GM18511 (cell line): ENCODE results near the gene PRM2.

Experiments used
- ATAC-seq: cut with Tn5 transposase; IDR thresholded peaks from one replicate; pipeline ENCODE4 v1.9.1; 2021; ENCODE audit warnings: mild to moderate bottlenecking, moderate library complexity; ENCODE audit not compliant: unreplicated experiment

The PRM2 gene

DNA sequence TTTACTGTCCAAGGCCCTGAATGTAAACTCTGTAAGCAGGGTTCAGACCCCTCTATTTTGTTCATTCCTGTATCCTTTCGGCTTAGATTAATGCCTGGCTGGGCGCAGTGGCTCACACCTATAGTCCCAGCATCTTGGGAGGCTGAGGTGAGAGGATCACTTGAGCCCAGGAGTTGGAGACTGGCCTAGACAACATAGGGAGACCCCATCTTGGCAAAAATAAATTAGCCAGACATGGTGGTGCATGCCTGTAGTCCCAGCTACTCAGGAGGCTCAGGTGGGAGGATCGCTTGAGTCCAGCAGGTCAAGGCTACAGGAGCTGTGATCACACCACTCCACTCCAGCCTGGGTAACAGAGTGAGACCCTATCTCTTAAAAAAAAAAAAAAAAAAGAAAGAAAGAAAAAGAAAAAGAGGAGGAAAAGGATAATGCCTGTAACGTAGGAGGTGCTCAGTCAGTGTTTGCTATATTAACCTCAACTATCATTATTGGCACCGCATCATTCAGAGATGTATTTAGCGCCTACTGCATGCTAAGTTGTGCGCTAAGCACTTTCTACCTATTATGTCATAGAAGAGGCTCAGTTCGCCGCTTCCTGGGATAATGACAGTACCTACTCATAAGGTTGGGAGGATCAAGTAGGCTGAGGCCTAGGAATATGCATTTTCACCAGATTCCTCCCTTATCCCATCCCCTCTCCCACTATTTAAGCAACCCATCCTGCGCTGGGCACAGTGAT lies 25.3 kb downstream of the PRM2 start:
- ATAC-seq = no peak

DNA sequence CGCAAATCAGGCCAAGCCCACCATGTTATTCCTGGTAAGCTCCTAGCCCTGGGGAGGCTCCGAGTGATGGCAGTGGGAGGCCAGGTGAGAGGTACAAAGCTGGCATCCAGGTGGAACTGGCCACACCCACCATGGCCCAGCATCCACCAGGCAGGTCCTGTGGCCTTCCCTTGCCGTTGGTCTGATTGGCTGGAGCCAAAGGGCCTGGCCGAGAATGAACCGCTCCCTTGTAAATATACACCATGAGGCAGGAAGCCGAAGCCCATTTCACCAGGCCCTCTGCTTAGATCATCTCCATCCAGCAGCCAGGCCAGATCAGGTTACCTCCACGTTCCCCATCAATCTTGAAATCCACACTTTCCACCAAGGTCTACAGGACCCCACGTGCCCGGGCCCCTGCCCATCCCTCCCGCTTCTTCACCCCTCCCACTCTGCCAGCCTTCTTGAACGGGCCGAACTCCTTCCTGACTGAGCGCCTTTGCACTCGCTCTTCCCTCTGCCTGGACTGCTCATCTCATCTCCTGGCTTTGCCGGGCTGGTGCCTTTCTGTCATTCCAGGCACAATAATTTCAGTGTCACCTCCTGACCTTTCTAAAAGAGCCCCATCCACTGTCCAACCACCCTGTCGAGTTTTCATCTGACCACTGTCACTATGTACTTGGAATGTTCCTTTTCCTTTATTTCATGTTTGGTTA lies 26.0 kb downstream of the PRM2 start:
- ATAC-seq = no peak

DNA sequence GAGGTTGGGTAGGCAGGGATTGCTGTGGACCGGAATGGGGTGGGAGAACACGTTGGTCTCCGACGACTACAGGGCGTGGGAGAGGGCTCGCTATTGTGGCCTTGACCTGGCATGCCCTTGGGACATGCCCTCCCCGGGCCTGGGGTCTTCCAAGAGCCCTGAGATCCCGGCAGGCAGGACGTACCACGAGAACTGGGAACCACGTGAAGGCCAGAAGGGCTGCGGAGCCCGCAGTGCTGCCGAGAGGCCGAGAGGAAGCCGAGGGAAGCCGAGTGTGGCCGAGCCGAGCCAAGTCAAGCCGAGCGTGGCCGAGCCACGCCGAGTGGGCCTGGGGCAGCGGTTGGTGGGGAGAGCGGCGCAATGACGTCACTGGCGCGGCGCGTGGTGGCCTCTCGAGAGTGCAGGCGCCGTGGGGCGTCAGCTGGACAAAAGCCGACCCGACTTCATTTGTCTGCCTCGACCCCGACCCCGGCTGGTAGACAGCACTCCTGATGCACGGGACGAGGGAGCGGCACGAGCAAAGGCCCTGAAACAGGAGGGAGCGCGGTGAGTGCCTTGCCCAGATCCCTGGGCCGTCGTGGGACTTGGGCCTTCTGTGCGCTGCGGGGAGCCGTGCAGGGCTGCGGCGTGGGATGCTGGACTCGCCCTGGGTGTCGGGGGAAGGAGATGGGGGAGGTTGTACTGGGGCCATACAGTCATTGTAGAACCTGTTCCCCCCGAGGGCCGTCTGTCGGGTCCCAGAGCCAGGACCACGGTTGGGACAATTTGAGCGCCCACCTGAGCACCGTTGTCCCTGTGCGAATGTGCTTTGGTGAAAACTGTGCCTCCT lies 26.8 kb downstream of the PRM2 start:
- no peak for ATAC-seq

DNA sequence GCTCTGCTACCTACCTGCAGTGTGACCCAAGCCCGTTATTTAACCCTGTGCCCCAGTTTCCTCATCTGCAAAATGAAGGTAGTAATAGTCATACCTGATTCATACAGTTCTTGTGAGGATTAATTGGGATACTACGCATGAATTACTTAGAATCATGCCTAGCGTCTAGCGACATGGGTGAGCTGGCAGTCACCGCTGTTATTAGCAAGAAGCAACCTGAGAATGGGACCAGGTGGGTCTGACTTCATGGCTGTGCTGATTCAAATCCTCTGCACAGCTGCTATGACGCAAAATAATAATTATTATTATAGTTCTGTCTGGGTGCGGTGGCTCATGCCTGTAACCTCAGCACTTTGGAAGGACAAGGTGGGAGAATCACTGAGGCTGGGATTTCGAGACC lies 28.1 kb downstream of the PRM2 start:
- ATAC-seq = no peak

DNA sequence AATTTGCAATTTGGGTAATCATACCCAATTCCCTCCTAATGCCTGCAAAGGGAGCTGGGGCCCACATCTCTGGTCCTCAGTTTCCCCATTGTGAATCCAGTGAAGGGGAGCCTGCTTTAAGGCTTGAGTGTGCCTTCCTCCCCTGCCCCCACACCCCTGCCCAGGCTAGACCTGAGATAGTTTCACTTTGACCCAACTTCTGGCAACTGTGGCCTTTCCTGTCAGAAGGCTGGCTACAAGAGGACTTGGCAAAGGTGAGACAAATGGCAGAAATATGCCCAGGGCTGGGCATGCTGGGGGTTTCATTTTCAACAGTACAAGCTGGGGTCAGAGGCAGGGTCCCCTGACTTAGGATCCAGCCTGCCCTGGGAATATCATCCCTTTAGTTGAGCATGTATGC lies 30.3 kb downstream of the PRM2 start:
- no peak for ATAC-seq

DNA sequence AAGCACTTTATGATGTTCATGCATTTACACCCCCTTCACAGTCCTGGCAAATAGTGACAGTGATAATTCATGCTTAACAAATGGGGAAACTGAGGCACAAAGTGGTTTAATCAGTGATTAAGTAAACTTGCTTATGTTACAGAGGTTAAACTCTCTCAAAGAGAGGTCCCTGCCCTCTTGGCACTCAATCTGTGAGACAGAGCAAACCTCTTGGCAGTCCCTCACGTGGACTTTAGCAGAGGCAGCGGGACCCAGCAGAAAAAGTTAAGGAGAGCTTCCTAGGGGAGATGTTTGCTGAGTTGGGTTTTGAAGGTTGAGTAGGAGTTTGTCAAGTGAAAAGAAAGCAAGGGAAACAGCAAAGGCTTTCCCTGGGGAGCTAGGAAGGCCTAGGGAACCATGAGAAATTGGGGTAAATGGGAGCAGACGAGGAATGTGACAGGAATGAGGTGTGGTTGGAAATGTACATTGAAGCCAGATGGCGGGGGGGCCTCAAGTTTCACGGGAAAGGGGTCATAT lies 31.0 kb downstream of the PRM2 start:
- ATAC-seq = no peak

DNA sequence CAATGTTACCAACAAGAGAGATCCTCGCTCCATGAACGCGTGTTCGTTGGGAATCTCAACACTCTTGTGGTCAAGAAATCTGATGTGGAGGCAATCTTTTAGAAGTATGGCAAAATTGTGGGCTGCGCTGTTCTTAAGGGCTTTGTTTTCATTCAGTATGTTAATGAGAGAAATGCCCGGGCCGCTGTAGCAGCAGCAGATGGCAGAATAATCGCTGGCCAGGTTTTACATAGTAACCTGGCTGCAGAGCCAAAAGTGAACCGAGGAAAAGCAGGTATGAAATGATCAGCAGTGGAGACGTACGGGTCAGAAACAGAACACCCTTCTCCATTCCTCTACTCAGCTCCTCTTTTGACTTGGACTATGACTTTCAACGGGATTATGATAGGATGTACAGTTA lies 33.6 kb downstream of the PRM2 start:
- ATAC-seq = no peak

DNA sequence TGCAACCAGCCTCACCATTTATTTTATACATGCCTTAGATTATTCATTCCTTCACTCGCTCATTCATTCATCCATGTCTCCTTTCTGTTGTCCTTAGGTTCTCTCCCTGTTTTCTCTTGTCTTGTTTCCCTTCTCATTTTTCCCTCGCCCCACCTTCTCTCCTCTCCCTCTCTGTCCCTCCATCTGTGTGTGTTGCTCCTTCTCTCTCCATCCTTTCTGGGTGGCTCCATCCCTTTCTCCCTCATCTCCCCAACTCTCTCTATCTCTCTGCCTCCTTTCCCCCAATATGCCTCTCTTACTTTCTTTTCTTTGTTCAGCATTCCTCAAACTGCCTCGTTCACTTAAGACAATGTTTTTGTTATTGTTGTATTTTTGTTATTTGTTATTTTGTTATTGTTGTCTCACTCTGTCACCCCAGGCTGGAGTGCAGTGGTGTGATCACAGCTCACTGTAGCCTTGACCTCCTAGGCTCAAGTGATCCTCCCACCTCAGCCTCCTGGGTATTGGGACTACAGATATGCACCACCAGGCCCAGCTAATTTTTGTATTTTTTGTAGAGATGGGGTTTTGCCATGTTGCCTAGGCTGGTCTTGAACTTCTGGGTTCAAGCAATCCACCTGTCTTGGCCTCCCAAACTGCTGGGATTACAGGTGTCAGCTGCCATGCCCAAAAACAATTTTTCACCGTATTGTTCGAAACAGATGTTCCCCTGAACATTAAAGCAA lies 34.6 kb downstream of the PRM2 start:
- ATAC-seq = no peak

DNA sequence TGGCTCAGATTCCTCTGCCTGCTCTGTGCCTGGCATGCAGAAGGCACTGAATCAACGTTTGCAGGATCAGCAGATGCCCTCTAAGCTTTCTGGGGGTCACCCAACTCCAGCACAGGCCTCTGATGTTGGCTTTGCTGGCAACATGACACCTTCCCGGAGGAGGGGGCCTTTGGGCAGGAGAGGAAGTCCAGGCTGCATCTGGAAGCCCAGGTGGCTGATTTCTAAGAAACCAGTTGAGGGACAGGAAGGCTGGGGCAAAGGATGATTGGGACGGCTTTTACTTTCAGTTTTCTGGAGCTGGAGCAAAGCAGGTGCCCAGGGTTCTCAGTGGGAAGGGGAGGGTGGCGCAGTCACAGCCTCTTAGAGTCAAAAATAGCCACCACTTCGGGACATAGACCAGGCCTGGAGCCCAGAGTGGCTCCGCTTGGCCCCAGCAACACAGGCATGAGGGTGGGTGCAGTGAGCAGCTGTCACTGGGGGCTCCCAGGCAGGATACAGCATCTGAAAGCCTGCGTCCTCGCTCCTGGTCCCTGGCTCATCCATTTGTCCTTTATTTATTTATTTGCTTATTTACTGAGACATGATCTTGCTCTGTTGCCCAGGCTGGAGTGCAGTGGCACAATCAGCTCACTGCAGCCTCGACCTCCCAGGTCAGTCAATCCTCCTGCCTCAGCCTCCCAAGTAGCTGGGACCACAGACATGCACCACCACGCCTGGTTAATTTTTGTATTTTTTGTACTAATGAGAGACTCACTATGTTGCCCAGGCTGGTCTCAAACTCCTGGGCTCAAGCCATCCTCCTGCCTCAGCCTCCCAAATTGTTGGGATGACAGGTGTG lies 35.4 kb downstream of the PRM2 start:
- ATAC-seq = no peak

DNA sequence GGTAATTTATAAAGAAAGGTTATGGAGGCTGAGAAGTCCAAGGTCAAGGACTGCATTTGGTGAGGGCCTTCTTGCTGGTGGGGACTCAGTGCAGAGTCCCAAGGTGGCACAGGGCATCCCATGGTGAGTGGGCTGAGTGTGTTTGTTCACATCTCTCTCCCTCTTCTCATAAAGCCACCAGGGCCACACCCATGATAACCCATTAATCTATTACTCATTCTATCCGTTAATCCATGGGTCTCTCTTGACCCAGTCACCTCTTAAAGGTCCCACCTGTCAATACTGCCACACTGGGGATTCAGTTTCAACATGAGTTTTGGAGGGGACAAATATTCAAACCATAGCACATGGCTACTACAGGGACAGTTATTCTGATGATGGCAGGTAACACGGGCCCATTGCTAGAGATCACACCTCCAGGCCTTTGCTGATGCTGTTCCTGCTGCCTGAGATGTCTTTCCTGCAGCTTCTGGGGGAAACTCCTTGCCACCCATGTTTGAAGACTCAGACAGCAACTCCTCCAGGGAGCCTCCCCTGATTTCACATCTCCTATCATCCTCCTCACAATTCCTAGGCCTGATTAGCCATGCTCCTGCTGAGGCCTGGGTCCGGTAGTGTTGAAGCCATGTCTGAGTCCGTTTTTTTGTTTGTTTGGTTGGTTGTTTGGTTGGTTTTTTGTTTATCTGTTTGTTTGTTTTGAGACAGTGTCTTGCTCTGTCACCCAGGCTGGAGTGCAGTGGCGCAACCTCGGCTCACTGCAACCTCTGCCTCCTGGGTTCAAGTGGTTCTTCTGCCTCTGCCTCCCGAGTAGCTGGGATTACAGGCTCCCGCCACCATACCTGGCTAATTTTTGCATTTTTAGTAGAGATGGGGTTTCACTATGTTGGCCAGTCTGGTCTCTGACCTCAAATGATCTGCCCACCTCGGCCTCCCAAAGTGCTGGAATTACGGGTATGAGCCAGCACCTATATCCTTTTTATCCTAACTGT lies 36.3 kb downstream of the PRM2 start:
- ATAC-seq = no peak

DNA sequence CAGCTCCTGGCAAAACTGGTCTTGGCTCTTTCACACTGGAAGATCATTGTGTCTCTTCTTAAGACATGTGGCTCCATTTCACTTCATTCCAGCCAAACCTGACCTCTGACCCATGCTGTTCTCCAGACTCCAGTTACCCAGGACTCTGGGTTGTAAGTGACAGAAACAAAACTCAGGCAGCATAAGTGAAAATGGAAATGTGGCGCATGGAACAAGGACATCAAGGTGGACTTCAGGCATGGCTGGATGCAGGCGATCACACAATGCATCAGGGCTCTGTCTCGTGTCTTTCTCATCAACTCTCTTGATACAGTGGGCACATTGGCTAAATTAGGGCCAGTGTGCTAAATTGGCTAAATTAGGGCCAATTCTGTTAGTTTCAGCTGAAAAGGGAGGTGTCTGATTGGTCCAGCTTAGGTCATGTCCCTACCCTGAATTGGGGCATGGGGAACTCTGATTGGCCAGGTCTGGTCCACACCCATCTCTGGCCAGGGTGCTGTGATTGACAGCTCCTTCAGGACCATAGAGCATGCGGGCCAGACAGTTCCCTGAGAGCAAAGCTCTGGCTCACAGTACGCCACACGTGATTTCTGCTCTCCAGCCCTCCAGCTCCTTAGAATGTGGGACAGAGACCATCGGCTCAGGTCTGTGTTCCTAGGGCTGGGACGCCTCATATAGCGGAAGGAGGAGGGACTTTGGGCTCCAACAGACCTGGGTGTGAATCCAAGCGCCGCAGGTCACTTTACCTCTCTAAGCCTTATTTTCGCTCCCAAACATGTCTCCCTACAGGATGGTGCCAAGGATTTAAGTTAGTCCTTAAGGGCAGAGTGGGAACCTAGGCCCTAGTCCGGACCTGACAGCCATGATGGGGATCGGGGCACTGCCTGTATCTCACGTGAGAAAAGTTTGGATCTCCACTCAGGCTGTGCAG lies 37.7 kb downstream of the PRM2 start:
- no peak for ATAC-seq

DNA sequence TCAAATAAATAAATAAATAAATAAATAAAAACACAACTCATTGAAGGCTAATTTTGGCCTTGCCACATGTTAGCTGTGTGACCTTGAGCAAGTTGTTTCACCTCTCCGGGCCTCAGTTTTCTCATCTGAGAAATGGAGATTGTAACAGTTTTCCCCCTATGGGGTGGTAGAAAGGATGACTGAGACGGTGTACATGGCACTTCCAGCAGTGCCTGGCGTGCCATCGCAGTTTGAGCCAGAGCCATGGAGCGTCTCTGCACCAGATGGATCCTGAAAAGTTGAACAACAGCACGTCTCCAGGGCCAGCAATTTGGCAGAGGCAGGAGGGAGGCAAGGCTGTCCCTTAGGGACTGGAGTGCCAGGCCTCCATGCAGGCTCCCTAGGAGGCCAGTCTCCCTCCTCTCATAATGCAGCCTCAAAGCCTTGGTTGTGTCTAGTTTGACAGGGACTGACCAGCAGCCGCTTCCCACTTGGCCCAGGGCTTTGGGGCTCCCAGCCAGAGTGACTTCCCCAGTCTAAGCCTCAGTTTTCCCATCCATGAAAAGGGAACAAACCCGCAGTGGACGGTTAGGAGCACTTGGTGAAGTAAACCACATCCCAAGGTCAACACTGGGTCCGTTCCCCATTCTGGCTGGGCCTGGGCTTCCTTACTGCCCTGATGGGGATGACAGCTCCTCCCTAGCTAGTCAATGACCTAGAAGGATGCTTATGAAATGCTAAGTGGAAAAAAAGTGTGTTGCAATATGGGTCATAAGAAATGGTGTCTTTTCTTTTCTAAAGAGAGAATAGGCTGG lies 39.6 kb downstream of the PRM2 start:
- no peak for ATAC-seq

DNA sequence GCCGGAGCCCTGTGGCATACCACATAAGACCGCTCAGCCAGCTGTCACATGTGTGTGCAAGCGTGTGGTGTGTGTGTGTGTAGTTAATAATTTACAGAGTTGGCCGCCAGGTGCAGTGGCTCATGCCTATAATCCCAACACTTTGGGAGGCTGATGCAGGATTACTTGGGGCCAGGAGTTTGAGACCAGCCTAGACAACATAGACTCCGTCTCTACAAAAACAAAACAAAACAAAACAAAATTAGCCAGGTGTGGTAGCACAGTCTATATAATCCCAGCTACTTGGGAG lies 40.6 kb downstream of the PRM2 start:
- no peak for ATAC-seq

DNA sequence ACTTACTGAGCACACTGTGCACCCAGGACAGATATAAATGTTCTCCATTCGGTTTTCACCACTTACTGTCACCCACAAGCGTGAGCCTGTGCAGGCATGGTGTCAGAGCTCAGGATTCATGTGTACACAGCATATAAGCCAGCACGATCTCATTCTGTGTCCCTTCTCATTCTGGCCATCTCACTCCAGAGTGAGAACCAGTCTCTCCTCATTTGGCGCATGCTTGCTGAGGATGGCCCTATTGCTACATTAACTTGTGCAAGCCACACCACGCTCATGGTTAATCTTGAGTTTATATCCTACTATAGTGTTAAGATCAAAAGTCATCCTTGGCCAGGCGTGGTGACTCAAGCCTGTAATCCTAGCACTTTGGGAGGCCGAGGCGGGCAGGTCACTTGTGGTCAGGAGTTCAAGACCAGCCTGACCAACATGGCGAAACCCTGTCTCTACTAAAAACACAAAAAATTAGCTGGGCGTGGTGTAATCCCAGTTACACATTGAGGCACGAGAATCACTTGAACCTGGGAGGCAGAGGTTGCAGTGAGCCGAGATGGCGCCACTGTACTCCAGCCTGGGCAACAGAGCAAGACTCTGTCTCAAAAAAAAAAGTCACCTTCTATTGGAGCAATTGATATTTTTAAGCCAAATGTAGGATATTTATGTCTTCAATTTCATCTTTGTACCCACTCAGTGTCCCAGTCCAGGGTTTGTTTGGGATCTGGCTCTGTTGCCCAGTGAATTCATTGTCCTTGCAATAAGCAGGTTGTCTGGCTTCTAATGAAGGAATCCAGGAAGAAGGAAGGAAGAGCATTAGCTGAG lies 41.2 kb downstream of the PRM2 start:
- ATAC-seq = no peak

DNA sequence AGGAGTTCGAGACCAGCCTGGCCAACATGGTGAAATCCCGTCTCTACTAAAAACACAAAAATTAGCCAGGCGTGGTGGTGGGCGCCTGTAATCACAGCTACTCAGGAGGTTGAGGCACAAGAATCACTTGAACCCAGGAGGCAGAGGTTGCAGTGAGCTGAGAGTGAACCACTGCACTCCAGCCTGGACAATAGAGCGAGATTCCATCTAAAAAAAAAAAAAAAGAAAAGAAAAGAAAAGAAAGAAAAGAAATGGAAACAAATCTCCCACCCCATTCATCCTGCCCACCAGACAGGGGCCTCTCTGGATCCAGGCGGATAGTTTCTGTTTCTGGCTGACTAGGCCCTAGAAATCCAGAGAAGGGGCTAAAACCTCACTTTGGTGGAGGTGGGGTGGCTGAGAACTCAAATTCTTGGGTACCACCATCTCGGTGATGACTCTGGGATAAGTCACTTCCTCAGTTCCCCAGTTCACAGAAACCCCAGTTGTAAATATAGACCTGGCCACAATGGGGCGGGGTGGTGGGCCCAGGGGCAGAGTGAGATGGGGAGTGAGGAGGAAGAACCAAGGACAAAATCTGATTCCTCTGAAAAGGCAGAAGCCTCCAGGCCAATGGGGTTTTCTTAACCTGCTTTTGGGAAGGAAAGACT lies 42.4 kb downstream of the PRM2 start:
- ATAC-seq = no peak
